Lower leg skin (tissue), 3 donors: Measurements from ENCODE around the gene TAB3.

ENCODE experiments used
- CTCF ChIP-seq, 3 donors: fragments of 450-650 bp; IDR thresholded peaks; one replicate each; pipeline ENCODE4 v1.5.1; 2016; ENCODE audit warnings: antibody characterized with exemption in 3 of 3, mild to moderate bottlenecking in 3 of 3, moderate library complexity in 2 of 3
- POLR2A ChIP-seq, 2 donors: fragments of 450-650 bp; IDR thresholded peaks; one replicate each; pipeline ENCODE4 v1.6.1; 2016 to 2017; ENCODE audit warnings: antibody characterized with exemption in 2 of 2, mild to moderate bottlenecking in 1 of 2, moderate library complexity in 1 of 2

- TF ChIP-seq POLR2A (IDR thresholded peaks at IDR 0.05) (no peak), CTCF (IDR thresholded peaks at IDR 0.05) (no peak)
Measured at GRCh38 chrX:30791296-30792278, 97.5 kb downstream of the TAB3 start.
